ENCODE measurements around the gene SMIM35. TPM values are rescaled to one million over a fixed set of nuclear protein-coding genes. Genes with fewer than 3 reads are reported as not detected.
A peak's percentile ranks its signal among the peaks of the same experiment; 100 is the strongest.

SMIM35 gene
- total RNA-seq, 1 experiment from 2014 or later, result not detected

- peak; percentile 26 for TF ChIP-seq PRDM15 (CRISPR knock-in tag; IDR thresholded peaks at IDR 0.05)
- TF ChIP-seq FOXP4 (CRISPR knock-in tag; IDR thresholded peaks at IDR 0.05), result peak; percentile 94; the same call in 1 of the 2 replicates
- TF ChIP-seq CREM (CRISPR knock-in tag; IDR thresholded peaks at IDR 0.05), result peak; percentile 90; the same call in 1 of the 2 replicates
- TF ChIP-seq RORB (CRISPR knock-in tag; IDR thresholded peaks at IDR 0.05), result no peak
- TF ChIP-seq ZNF219 (CRISPR knock-in tag; IDR thresholded peaks at IDR 0.05; ENCODE audit: borderline replicate concordance), result no peak
- TF ChIP-seq MXD4 (CRISPR knock-in tag; IDR thresholded peaks at IDR 0.05; ENCODE audit: borderline replicate concordance), result no peak
- no peak for TF ChIP-seq JAZF1 (CRISPR knock-in tag; IDR thresholded peaks at IDR 0.05)
- TF ChIP-seq TCF7 (CRISPR knock-in tag; IDR thresholded peaks at IDR 0.05; ENCODE audit: low read depth), result peak; percentile 82; the same call in 1 of the 2 replicates
- TF ChIP-seq IRF1 (CRISPR knock-in tag; IDR thresholded peaks at IDR 0.05), result peak; percentile 60; the same call in 1 of the 2 replicates
- TF ChIP-seq PRRX2 (CRISPR knock-in tag; IDR thresholded peaks at IDR 0.05), result no peak
- TF ChIP-seq ZNF317 (CRISPR knock-in tag; IDR thresholded peaks at IDR 0.05; ENCODE audit: borderline replicate concordance, low read depth), result no peak
- peak; percentile 56; the same call in 1 of the 2 replicates for TF ChIP-seq MYBL2 (CRISPR knock-in tag; IDR thresholded peaks at IDR 0.05)
- no peak for TF ChIP-seq CBFB (CRISPR knock-in tag; IDR thresholded peaks at IDR 0.05; ENCODE audit: low read depth)
- no peak for TF ChIP-seq ZMAT4 (CRISPR knock-in tag; IDR thresholded peaks at IDR 0.05)
- no peak for TF ChIP-seq AR (CRISPR knock-in tag; IDR thresholded peaks at IDR 0.05)
- no peak; the same call in 1 of the 2 replicates for TF ChIP-seq ATF1 (CRISPR knock-in tag; IDR thresholded peaks at IDR 0.05)
- TF ChIP-seq NFATC4 (CRISPR knock-in tag; IDR thresholded peaks at IDR 0.05), result no peak
- TF ChIP-seq JUN (CRISPR knock-in tag; IDR thresholded peaks at IDR 0.05), result no peak
Measured at GRCh38 chr11:117985953-117986887, 100.5 kb downstream of the SMIM35 start, which contains the start of gene IL10RA (continued).
